A673 (cell line): ENCODE measurements around the gene ITPKB. TPM values are rescaled to one million over a fixed set of nuclear protein-coding genes. Genes with fewer than 3 reads are reported as not detected.

Source experiments
- BruUV-seq: library from RNA; stranded (reverse); fragments of 400-500 nt; replicated peaks from 2 replicates; lab custom pipeline; 2021; lab: Mats Ljungman, UMichigan
- CTCF ChIA-PET: fragments of 300-600 bp; sonication (Branson Sonifier 250); formaldehyde crosslinking; loops from one replicate; lab custom pipeline; 2022; ENCODE audit warnings: antibody characterized with exemption; lab: Charles Lee
- POLR2A ChIA-PET: fragments of 300-600 bp; sonication (Branson Sonifier 250); formaldehyde crosslinking; loops from one replicate; lab custom pipeline; 2022; ENCODE audit warnings: antibody characterized with exemption; ENCODE audit not compliant: low non-redundant PET; lab: Charles Lee
- DNase-seq: peaks from one replicate; pipeline ENCODE4 v3.0.0-alpha.2; 2015; ENCODE audit warnings: low spot score
- H3K27ac ChIP-seq: fragments of 200-600 bp; sonication (generic); 2 replicates; pipeline ENCODE4 v1.5.1; 2016; ENCODE audit warnings: mixed run types, low read depth, mild to moderate bottlenecking, mixed read lengths, antibody characterized with exemption, low read length; ENCODE audit not compliant: poor library complexity, severe bottlenecking
- H3K27me3 ChIP-seq: fragments of 200-600 bp; sonication (generic); replicated peaks from 2 replicates; pipeline ENCODE4 v1.6.1; 2017; ENCODE audit warnings: mixed run types, low read depth, mild to moderate bottlenecking, mixed read lengths, antibody characterized with exemption, low read length; ENCODE audit not compliant: insufficient read depth, poor library complexity
- H3K36me3 ChIP-seq: fragments of 200-600 bp; sonication (generic); 2 replicates; pipeline ENCODE4 v1.6.1; 2016; ENCODE audit warnings: mixed run types, mild to moderate bottlenecking, mixed read lengths, antibody characterized with exemption, low read length; ENCODE audit not compliant: insufficient read depth, poor library complexity, severe bottlenecking
- H3K4me1 ChIP-seq: fragments of 200-600 bp; sonication (generic); 2 replicates; pipeline ENCODE4 v1.6.1; 2017; ENCODE audit warnings: mixed run types, mild to moderate bottlenecking, mixed read lengths, antibody characterized with exemption, low read length; ENCODE audit not compliant: insufficient read depth, poor library complexity, severe bottlenecking
- H3K4me3 ChIP-seq: fragments of 200-600 bp; sonication (generic); 2 replicates; pipeline ENCODE4 v1.5.1; 2016; ENCODE audit warnings: low read depth, mixed run types, mild to moderate bottlenecking, mixed read lengths, low read length; ENCODE audit not compliant: poor library complexity, severe bottlenecking
- H3K9me3 ChIP-seq: fragments of 200-600 bp; sonication (generic); 2 replicates; pipeline ENCODE4 v1.6.1; 2016; ENCODE audit warnings: mixed run types, low read depth, mild to moderate bottlenecking, mixed read lengths, antibody characterized with exemption, low read length; ENCODE audit not compliant: poor library complexity, severe bottlenecking
- CTCF ChIP-seq: fragments of 300-800, 200-600 bp; sonication (generic); conservative IDR thresholded peaks from 2 replicates; pipeline ENCODE4 v1.5.1; 2017; ENCODE audit warnings: low read depth, mild to moderate bottlenecking, antibody characterized with exemption, low read length, moderate library complexity, mixed read lengths
- EZH2 ChIP-seq: fragments of 200-600 bp; sonication (generic); IDR thresholded peaks from 2 replicates; pipeline ENCODE4 v1.6.1; 2017; ENCODE audit warnings: borderline replicate concordance, low read depth, mild to moderate bottlenecking, mixed read lengths, antibody characterized with exemption, low read length; ENCODE audit not compliant: poor library complexity, severe bottlenecking
- intact Hi-C: fragments of 100-400 bp; cut with micrococcal nuclease; formaldehyde crosslinking; loops from one replicate; pipeline ENCODE4 v1.10.0; 2022; ENCODE audit not compliant: unreplicated experiment
- total RNA-seq: library from RNA; stranded (reverse); gene quantifications from 2 replicates; pipeline ENCODE4 v1.2.3, GENCODE V29; 2021

ITPKB gene
- total RNA-seq, 1 experiment from 2014 or later, result 14.1 TPM

GRCh38 chr1:226698659-226699058 lies 40.4 kb downstream of the ITPKB start:
- Histone ChIP-seq H3K27ac (no peak overlapping the region), H3K36me3 (no peaks in the 10 kb centered on the region), H3K4me1 (peaks cover 32% of the 10 kb centered on the region), H3K4me3 (no peak overlapping the region), H3K9me3 (no peaks in the 10 kb centered on the region), H3K27me3 (no peaks in the 10 kb centered on the region)
- CTCF ChIA-PET, result no interaction called here
- BruUV-seq, result no TSS peak
- TF ChIP-seq EZH2 (no peak), CTCF (no peak)
- POLR2A ChIA-PET, result no interaction called here
- intact Hi-C loops, result no loop called here
- DNase-seq, result no peak

GRCh38 chr1:226697929-226698544 lies 41.0 kb downstream of the ITPKB start:
- BruUV-seq, result no TSS peak
- Histone ChIP-seq H3K27me3 (no peaks in the 10 kb centered on the region), H3K9me3 (no peaks in the 10 kb centered on the region), H3K27ac (peak overlapping the region; percentile 18), H3K36me3 (no peaks in the 10 kb centered on the region), H3K4me3 (no peak overlapping the region), H3K4me1 (peaks cover 27% of the 10 kb centered on the region)
- no peak for TF ChIP-seq CTCF
- no peak for DNase-seq
- intact Hi-C loops, result no loop called here
- POLR2A ChIA-PET, result no interaction called here
- CTCF ChIA-PET, result no interaction called here

DNA sequence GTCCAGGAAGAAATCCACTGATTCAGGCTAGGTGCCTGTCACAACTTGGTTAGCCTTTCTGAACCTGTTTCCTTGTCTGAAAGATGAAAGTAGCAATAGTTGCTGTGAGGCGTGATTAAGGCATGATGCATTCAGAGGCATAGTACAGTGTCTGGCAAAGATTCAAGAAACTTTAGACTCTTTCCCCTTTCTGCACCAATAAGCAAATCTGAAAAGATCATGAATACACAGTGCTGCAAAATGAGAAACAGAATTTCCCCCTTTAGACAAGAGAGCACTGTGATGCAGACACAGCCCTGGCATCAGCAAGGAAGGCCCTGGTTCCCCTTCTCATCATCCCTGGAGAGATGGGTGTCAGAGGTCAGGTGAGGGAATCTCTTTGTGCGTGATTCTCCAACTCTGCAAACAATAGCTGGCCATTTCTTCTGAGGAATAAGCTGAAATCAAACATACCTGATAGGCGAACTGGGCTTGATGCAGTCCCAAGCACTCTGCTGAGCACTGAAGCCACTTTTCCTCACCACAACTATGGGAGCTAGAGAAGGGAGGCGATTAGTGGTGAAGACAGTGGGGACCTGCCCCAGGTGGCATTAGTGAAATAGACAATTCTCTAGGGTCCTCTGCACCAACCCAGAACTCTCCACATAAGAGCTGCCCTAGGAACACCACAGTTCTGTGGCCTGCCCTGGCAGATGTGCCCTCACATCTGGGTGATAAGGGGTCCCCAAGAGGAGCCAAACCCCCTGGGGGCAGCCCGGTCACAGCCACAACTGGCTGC lies 41.7 kb downstream of the ITPKB start:
- Histone ChIP-seq H3K9me3 (no peaks in the 10 kb centered on the region), H3K4me3 (no peak overlapping the region), H3K36me3 (no peaks in the 10 kb centered on the region), H3K4me1 (peaks cover 20% of the 10 kb centered on the region), H3K27me3 (no peaks in the 10 kb centered on the region), H3K27ac (no peak overlapping the region)
- POLR2A ChIA-PET, result no interaction called here
- intact Hi-C loops, result no loop called here
- TF ChIP-seq EZH2 (no peak), CTCF (no peak)
- DNase-seq, result no peak
- no TSS peak for BruUV-seq
- CTCF ChIA-PET, result no interaction called here
